Urothelium cell line (cell line): Measurements from ENCODE around the gene VARS1.

ENCODE experiments used
- DNase-seq: peaks from one replicate; pipeline ENCODE4 v3.0.0; 2011; ENCODE audit warnings: low spot score, mixed read lengths
- FAIRE-seq: peaks from 2 replicates; lab custom pipeline; 2011; peaks lifted over from hg19 to GRCh38; lab: Jason Lieb, UNC

VARS1 gene

GRCh38 chr6:31775633-31776484 lies 19.7 kb downstream of the VARS1 start:
- no peak for FAIRE-seq
- no peak for DNase-seq

- FAIRE-seq (no peak), DNase-seq (no peak)
Observed at GRCh38 chr6:31775184-31775583, 20.4 kb downstream of the VARS1 start.

DNA sequence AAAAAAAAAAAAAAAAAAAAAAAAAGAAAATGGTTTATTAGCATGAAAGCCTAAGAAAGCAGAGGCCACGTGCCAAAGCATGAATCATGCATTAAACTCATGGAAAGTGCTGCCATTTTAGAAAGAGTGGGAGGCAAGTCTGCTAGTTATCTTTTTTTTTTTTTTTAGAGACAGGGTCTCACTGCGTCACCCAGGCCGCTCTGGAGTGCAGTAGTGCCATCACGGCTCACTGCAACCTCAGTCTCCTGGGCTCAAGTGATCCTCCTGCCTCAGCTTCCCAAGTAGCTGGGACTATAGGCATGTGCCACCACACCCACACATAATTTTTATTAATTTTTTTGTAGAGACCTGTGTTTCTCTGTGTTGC lies 23.6 kb downstream of the VARS1 start:
- FAIRE-seq (no peak), DNase-seq (no peak)

DNA sequence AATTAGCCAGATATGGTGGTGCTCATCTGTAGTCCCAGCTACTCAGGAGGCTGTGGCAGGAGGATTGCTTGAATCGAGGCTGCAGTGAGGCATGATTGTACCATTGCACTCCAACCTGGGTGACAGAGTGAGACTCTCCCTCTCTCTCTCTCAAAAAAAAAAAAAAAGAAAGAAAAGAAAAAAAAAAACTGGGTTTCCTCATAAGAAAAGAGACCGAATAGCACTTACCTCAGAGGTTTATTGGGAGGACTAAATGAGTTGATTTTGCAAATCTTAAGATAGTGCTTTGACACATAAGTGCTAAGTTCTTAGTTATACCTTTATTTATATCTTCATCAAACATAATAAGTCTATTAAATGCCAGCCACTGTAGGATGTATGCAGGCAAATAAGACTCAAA lies 24.7 kb downstream of the VARS1 start:
- FAIRE-seq = no peak
- no peak for DNase-seq

DNA sequence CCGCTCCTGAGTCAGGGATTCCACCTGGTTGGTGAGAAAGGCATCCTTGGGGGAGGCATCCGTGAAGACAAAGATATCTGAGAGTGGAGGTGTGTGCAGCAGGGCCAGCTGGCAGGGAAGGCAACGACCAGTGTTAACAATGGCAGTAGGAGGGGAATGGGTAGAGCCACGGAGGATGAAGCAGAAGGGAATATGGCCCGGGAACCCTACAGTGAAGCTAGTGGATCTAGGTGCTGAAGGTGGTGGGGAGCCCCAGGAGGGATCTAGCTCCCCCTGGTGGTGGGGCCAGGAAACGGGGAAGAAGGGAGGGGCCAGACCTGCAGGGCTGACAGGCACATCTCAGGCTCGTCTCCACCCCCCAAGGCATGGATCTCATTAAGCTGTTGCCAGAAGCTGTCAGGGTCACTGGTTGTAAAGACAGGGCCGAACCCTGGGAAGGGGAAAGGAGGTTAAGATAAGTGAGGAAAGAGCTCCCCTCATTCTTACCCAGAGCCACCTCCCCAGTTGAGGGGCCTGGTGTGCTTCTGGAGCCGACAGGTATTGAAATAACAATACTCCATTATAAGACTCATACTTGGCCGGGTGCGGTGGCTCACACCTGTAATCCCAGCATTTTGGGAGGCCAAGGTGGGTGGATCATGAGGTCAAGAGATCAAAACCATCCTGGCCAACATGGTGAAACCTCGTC lies 25.7 kb downstream of the VARS1 start:
- DNase-seq (peak; percentile 88), FAIRE-seq (no peak)

GRCh38 chr6:31768363-31769257 lies 26.9 kb downstream of the VARS1 start:
- no peak for DNase-seq
- no peak for FAIRE-seq

DNA sequence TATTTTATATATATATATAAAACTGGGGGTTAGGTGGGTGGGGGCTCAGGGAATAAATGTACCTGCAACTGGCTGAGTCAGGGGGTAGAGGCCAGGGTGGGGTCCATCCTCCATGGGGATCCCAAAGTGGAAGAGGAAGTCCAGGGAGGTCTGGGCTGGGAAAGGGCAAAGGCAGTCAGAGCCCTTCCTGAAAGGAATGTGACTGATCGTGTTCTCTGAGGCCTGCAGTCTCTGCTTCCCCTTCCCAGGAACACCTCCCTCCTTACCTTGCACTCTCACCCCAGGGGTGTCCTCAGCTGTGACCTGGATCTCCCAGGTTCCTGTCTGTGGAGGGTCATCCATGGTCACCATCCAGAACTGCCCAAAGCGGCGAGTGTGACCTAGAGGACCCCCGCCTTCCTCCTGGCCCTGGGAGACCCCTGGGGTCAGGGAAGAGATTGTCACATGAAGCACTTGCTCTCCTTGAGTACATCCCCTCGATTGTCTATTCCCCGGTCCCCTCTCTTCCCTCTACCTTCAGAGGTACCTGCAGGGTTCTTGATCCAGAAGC lies 28.4 kb downstream of the VARS1 start:
- FAIRE-seq = no peak

GRCh38 chr6:31765910-31766794 lies 29.4 kb downstream of the VARS1 start:
- FAIRE-seq = no peak
- no peak for DNase-seq

More for the DNA sequence above, 28.4 kb downstream of the VARS1 start:
- no peak for DNase-seq

DNA sequence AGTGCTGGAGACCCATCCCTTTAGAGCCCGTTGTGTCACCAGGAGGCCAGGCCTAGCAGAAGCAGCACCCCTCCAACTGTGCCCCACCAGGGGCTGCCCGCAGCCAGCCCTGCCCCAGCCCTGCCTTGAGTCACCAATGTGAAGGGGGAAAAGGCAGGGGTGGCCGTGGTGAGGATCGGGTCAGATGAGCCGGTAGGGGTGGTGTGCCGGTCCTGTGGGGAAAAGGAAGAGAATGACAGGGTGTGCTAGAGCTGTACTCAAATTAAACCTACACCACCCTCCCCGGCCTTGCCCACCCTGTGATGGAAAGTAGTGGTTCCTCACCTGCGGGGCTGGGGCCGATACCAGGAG lies 30.0 kb downstream of the VARS1 start:
- FAIRE-seq (no peak), DNase-seq (no peak)

DNA sequence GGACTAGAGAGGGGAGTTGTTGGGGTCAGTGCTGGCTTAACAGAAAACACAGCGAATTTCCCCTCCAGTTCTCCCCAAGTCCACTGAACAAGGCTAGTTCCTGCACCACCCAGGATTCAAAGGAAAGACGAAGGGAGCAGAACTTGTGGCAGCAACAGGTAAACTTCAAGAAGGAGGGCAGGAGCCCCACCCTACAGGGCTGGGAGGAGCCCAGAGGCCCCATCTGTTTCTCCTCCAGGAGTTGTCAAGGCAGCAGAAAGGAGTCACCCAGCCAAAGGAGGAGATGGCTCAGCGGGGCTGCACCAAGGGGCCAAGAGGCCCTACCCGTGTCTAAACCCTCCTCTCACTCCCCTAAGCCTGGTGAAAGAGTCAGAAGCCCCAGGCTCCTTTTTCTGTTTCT lies 31.4 kb downstream of the VARS1 start:
- FAIRE-seq (no peak), DNase-seq (no peak)

- DNase-seq (no peak), FAIRE-seq (no peak)
Observed at GRCh38 chr6:31763619-31763940, 32.0 kb downstream of the VARS1 start.

GRCh38 chr6:31762878-31763618 lies 32.5 kb downstream of the VARS1 start:
- FAIRE-seq (no peak), DNase-seq (no peak)

DNA sequence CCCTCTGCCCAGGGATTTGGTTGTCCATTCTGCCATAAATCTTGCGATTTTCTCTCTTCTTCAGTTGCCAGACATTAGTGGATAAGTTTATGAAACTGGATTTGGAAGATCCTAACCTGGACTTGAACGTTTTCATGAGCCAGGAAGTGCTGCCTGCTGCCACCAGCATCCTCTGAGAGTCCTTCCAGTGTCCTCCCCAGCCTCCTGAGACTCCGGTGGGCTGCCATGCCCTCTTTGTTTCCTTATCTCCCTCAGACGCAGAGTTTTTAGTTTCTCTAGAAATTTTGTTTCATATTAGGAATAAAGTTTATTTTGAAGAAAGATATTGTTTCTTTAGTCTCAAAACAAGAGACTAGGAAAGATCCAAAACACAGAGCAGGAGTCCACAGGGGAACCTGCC lies 33.2 kb downstream of the VARS1 start, which contains the start of gene SAPCD1:
TSS of gene SAPCD1 (plus strand) at position 301 of the 400 bp plus-strand sequence. CDS start 399 bp downstream, outside the sequence.
- DNase-seq (no peak), FAIRE-seq (no peak)

- FAIRE-seq = no peak
- no peak for DNase-seq
Observed at GRCh38 chr6:31761343-31761742, 34.2 kb downstream of the VARS1 start.

DNA sequence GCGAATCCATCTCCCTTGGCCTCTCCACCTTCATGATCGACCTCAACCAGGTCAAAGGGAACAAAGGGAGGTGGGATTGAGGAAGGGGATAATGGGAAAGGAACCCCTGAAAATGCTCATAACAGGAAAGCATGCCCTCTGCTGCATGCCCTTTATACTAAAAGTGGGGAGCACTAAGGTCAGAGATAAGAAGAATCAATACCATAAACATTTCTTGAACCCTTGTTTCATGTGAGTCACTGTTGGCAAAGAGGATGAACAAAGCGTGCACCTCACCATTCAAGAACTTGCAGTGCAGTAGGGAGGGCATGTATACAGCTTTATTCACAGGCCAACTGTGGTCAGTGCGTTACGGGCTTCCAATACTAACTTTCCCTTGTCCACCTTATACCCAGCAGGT lies 34.8 kb downstream of the VARS1 start:
- no peak for FAIRE-seq

DNA sequence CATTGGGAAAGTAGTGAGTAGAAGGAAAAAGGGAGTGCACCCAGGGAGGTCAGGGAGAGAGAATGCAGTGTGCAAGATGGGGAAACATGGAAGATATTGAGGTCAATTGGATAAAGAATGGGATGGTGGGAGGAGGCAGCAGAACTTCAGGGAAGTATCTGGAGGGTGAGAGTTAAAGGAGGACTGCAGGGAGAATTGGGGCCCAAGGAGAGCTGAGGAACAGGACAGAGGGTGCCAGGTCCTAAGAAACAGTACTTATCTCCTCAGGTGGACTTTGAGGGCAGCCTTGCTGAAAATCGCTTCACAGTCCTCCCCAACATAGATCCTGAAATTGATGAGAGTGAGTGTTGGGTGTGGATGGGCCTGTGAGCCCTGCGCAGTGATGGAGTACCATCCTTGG lies 37.3 kb downstream of the VARS1 start:
- no peak for DNase-seq
- no peak for FAIRE-seq

More for the DNA sequence above, 34.8 kb downstream of the VARS1 start:
- no peak for DNase-seq

GRCh38 chr6:31752739-31753319 lies 42.7 kb downstream of the VARS1 start:
- DNase-seq = no peak
- FAIRE-seq = no peak

DNA sequence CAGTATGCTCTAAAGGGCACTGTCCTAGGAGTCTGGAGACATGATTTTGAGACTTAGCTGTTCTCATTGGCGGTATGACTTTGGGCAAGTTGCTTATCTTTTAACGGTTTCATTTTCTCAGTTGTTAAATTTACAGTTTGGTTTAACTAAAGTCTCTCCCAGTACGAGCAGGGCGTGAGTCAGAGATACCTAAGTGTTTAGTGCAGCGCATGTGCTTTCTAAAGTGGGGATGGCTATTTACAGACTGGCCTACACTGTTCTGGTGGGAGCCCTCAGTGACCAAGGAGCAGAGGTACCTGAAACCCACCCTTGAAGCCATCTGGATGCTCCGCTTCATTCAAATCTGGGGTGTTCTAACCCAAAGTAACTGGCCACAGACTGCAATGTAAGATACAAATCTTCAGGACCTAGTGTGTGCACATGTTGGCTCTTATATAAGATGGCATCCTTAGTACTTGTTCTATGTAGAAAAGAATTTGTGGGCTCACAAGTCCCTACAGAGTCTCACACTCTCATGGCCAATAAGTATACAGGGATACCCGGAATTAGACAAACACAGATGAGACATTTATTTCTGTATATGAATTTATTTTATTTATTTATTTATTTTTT lies 45.0 kb downstream of the VARS1 start:
- DNase-seq = no peak
- FAIRE-seq = no peak
